Mesenchymal stem cell (in vitro differentiated cells and primary cell): ENCODE data around the gene RBKS.
"Not testable (repeated sequence)": the region's sequence is repeated elsewhere in the genome, so short reads cannot be mapped to it uniquely, and the experiment has no call there.

Source experiments
- DNase-seq: peaks from one replicate; pipeline ENCODE4 v3.0.0-alpha.2; 2013
- H2AFZ ChIP-seq: one replicate; pipeline ENCODE4 v1.6.1; 2013; ENCODE audit warnings: low read depth, mild to moderate bottlenecking, control low read depth, inconsistent platforms, low read length, moderate library complexity
- H2AK5ac ChIP-seq: 2 replicates; pipeline ENCODE4 v1.6.1; 2013; ENCODE audit warnings: low read length, moderate library complexity, mild to moderate bottlenecking, inconsistent platforms; ENCODE audit not compliant: severe bottlenecking
- H2BK120ac ChIP-seq: one replicate; pipeline ENCODE4 v1.6.1; 2013; ENCODE audit warnings: low read depth, mild to moderate bottlenecking, inconsistent platforms, low read length, moderate library complexity
- H2BK12ac ChIP-seq, 2 experiments: one replicate each; pipeline ENCODE4 v1.6.1; 2013; ENCODE audit warnings: inconsistent platforms in 2 of 2, low read length in 2 of 2, mild to moderate bottlenecking in 2 of 2, moderate library complexity in 2 of 2, control low read depth in 1 of 2
- H2BK15ac ChIP-seq: one replicate; pipeline ENCODE4 v1.6.1; 2013; ENCODE audit warnings: mild to moderate bottlenecking, low read depth, inconsistent platforms; ENCODE audit not compliant: poor library complexity, severe bottlenecking
- H2BK5ac ChIP-seq: 2 replicates; pipeline ENCODE4 v1.6.1; 2013; ENCODE audit warnings: low read depth, mild to moderate bottlenecking, low read length, control low read depth, inconsistent platforms; ENCODE audit not compliant: poor library complexity, severe bottlenecking
- H3K14ac ChIP-seq, 2 experiments: one replicate each; pipeline ENCODE4 v1.6.1; 2013; ENCODE audit warnings: inconsistent platforms in 2 of 2, low read length in 2 of 2, control low read depth in 1 of 2, mild to moderate bottlenecking in 1 of 2, moderate library complexity in 1 of 2
- H3K18ac ChIP-seq, 2 experiments: one replicate each; pipeline ENCODE4 v1.6.1; 2013; ENCODE audit warnings: inconsistent platforms in 2 of 2, low read length in 2 of 2, control low read depth in 1 of 2, low read depth in 1 of 2, mild to moderate bottlenecking in 1 of 2
- H3K23ac ChIP-seq, 2 experiments: one replicate each; pipeline ENCODE4 v1.6.1; 2013; ENCODE audit warnings: inconsistent platforms in 2 of 2, low read length in 2 of 2, mild to moderate bottlenecking in 2 of 2, moderate library complexity in 2 of 2, control low read depth in 1 of 2
- H3K27ac ChIP-seq: 2 replicates; pipeline ENCODE4 v1.5.1; 2013; ENCODE audit warnings: mild to moderate bottlenecking, moderate library complexity, low read length, control low read depth, inconsistent platforms; ENCODE audit not compliant: poor library complexity, severe bottlenecking
- H3K27me3 ChIP-seq, 2 experiments: 2 replicates each; pipeline versions ENCODE4 v1.6.1 to v1.7.0; 2013; ENCODE audit warnings: low read length in 2 of 2, mild to moderate bottlenecking in 2 of 2, moderate library complexity in 2 of 2, control low read depth in 1 of 2, inconsistent platforms in 1 of 2; ENCODE audit not compliant: control insufficient read depth in 1 of 2, insufficient read depth in 1 of 2
- H3K36me3 ChIP-seq, 2 experiments: 2 replicates each; pipeline versions ENCODE4 v1.6.1 to v1.7.0; 2013; ENCODE audit warnings: low read length in 2 of 2, control low read depth in 1 of 2, inconsistent platforms in 1 of 2, low read depth in 1 of 2, mild to moderate bottlenecking in 1 of 2; ENCODE audit not compliant: insufficient read depth in 2 of 2, control insufficient read depth in 1 of 2
- H3K4ac ChIP-seq, 2 experiments: one replicate each; pipeline ENCODE4 v1.6.1; 2013; ENCODE audit warnings: inconsistent platforms in 2 of 2, low read length in 2 of 2, mild to moderate bottlenecking in 2 of 2, moderate library complexity in 2 of 2, control low read depth in 1 of 2, low read depth in 1 of 2
- H3K4me1 ChIP-seq: 2 replicates; pipeline ENCODE4 v1.6.1; 2013; ENCODE audit warnings: low read depth, low read length, control low read depth; ENCODE audit not compliant: control insufficient read depth, insufficient read depth
- H3K4me2 ChIP-seq: 2 replicates; pipeline ENCODE4 v1.6.1; 2013; ENCODE audit warnings: low read length, mild to moderate bottlenecking, inconsistent platforms; ENCODE audit not compliant: poor library complexity, severe bottlenecking
- H3K4me3 ChIP-seq, 2 experiments: 2 replicates each; pipeline versions ENCODE4 v1.5.1 to v1.7.0; 2013; ENCODE audit warnings: low read length in 2 of 2, mild to moderate bottlenecking in 2 of 2, control low read depth in 1 of 2, low read depth in 1 of 2; ENCODE audit not compliant: insufficient read depth in 1 of 2
- H3K79me1 ChIP-seq: replicated peaks from 2 replicates; pipeline ENCODE4 v1.6.1; 2013; ENCODE audit warnings: mild to moderate bottlenecking, control low read depth, low read length, inconsistent platforms; ENCODE audit not compliant: poor library complexity, severe bottlenecking
- H3K9ac ChIP-seq: 2 replicates; pipeline ENCODE4 v1.7.0; 2013; ENCODE audit warnings: mild to moderate bottlenecking, low read length, moderate library complexity
- H3K9me3 ChIP-seq: 2 replicates; pipeline ENCODE4 v1.7.0; 2013; ENCODE audit warnings: mild to moderate bottlenecking, low read length; ENCODE audit not compliant: control insufficient read depth
- H4K8ac ChIP-seq: one replicate; pipeline ENCODE4 v1.6.1; 2013; ENCODE audit warnings: inconsistent platforms, mild to moderate bottlenecking, low read length, moderate library complexity
- H4K91ac ChIP-seq: one replicate; pipeline ENCODE4 v1.6.1; 2013; ENCODE audit warnings: mild to moderate bottlenecking, low read length, inconsistent platforms
- WGBS: methylation state at CpG from one replicate; pipeline ENCODE4 v1.1.7; 2013; ENCODE audit warnings: mixed read lengths; 5-methylcytosine and 5-hydroxymethylcytosine counted together

RBKS gene

GRCh38 chr2:27766287-27766661 is 123.9 kb downstream of the RBKS start:
- no peaks in the 10 kb centered on the region for H3K36me3 ChIP-seq
- no peak overlapping the region for H2BK5ac ChIP-seq
- DNase-seq = no peak
- no peak overlapping the region for H3K14ac ChIP-seq
- H2BK120ac ChIP-seq = no peak overlapping the region
- no peak overlapping the region for H3K23ac ChIP-seq
- H2BK12ac ChIP-seq = no peak overlapping the region
- peaks cover 10% of the 10 kb centered on the region for H3K4me1 ChIP-seq
- no peak overlapping the region for H2AK5ac ChIP-seq
- H3K27ac ChIP-seq = no peak overlapping the region
- H3K4ac ChIP-seq = no peak overlapping the region
- no peak overlapping the region for H2BK15ac ChIP-seq
- no peaks in the 10 kb centered on the region for H3K79me1 ChIP-seq
- no peak overlapping the region for H3K18ac ChIP-seq
- no peak overlapping the region for H3K9ac ChIP-seq
- no CpG with 5 or more reads among the region's 2 CpGs for WGBS
- H2AFZ ChIP-seq = no peak overlapping the region
- no peaks in the 10 kb centered on the region for H3K9me3 ChIP-seq
- no peak overlapping the region for H4K91ac ChIP-seq
- H3K4me2 ChIP-seq = no peak overlapping the region
- H3K4me3 ChIP-seq = no peak overlapping the region
- H4K8ac ChIP-seq = no peak overlapping the region
- peaks cover 0 to 7% of the 10 kb centered on the region in 2 experiments for H3K27me3 ChIP-seq

DNA sequence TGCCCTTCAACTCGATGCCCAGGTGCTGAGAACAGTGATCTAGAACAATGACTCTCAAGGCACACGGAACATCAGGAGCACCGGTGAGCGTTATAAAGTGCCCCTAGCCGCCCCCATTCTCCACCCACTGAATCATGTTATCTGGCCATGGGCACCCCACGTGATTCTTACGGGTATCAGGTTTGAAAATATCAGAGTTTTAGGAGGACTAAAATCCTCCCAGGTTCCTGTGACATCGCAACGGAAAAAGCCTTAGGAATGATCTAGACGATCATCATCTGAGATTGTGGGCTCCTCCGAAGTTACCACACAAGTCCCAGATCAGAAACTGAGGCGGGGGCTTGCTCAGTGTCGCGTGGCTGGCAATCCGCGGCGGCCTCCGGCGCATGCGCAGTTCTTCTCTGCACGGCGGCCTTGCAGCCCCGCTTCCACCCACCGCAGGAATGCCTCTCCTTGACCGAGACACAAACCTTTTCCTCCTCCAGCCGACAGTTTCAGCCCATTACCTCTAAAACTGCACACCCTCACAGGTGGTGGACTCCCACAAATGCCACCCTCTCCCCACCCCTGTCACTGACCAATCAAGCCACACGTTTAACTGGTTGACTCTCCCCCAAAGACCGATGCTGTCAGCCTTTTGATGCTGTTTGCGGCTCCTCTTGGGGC is 124.4 kb downstream of the RBKS start:
- peak overlapping the region in 1 of 2 experiments; percentile 43 for H3K4me3 ChIP-seq
- no peak for DNase-seq
- WGBS = 94% methylated on average over 28 of the region's 29 CpGs

DNA sequence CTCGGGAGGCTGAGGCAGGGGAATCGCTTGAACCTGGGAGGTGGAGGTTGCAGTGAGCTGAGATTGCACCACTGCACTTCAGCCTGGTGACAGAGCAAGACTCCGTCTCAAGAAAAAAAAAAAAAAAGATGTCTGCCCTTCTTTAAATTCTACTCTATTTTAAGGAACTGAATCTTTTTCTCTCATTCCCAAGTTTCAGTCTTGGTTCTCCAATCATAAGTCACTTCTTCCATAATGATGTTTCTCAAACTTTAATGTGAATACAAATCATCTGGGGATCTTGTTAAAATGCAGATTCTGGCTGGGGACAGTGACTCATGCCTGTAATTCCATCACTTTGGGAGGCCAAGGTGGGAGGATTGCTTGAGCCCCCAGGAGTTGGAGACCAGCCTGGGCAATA is 125.7 kb downstream of the RBKS start:
- H3K27ac ChIP-seq, H3K4me2 ChIP-seq, H2BK12ac ChIP-seq, DNase-seq, H3K4me3 ChIP-seq, H2AK5ac ChIP-seq, H3K9ac ChIP-seq, H3K14ac ChIP-seq, H2BK5ac ChIP-seq, H2AFZ ChIP-seq, H4K91ac ChIP-seq, H4K8ac ChIP-seq, H2BK120ac ChIP-seq, H2BK15ac ChIP-seq, H3K4me1 ChIP-seq, H3K23ac ChIP-seq, H3K9me3 ChIP-seq, H3K79me1 ChIP-seq, H3K36me3 ChIP-seq, H3K27me3 ChIP-seq, H3K4ac ChIP-seq, H3K18ac ChIP-seq: not testable (repeated sequence)
- 100% methylated on average over 3 of the region's 3 CpGs for WGBS

More for the DNA sequence above, 124.4 kb downstream of the RBKS start:
- H3K4me1 ChIP-seq = peaks cover 8% of the 10 kb centered on the region
- no peaks in the 10 kb centered on the region for H3K9me3 ChIP-seq
- H2BK120ac ChIP-seq = no peak overlapping the region
- no peak overlapping the region for H2BK5ac ChIP-seq
- H3K79me1 ChIP-seq = no peaks in the 10 kb centered on the region
- H3K4ac ChIP-seq = no peak overlapping the region
- H3K27ac ChIP-seq = no peak overlapping the region
- H3K27me3 ChIP-seq = peaks cover 0 to 7% of the 10 kb centered on the region in 2 experiments
- no peak overlapping the region for H2AFZ ChIP-seq
- H4K91ac ChIP-seq = no peak overlapping the region
- H2BK15ac ChIP-seq = peak overlapping the region; percentile 36
- no peaks in the 10 kb centered on the region for H3K36me3 ChIP-seq
- H3K4me2 ChIP-seq = no peak overlapping the region
- no peak overlapping the region for H3K14ac ChIP-seq
- no peak overlapping the region for H3K18ac ChIP-seq
- no peak overlapping the region for H3K23ac ChIP-seq
- H2BK12ac ChIP-seq = no peak overlapping the region
- peak overlapping the region; percentile 66 for H3K9ac ChIP-seq
- no peak overlapping the region for H2AK5ac ChIP-seq
- no peak overlapping the region for H4K8ac ChIP-seq

- H3K27ac ChIP-seq = peak overlapping the region; percentile 1
- 97% methylated on average over 7 of the region's 7 CpGs for WGBS
- H2AK5ac ChIP-seq = peak overlapping the region; percentile 96
- no peak overlapping the region for H2BK120ac ChIP-seq
- H3K23ac ChIP-seq = no peak overlapping the region
- no peaks in the 10 kb centered on the region for H3K9me3 ChIP-seq
- H3K4me2 ChIP-seq = no peak overlapping the region
- H3K4me1 ChIP-seq = peaks cover 8% of the 10 kb centered on the region
- no peak overlapping the region for H3K4ac ChIP-seq
- no peak overlapping the region for H2BK15ac ChIP-seq
- H2AFZ ChIP-seq = no peak overlapping the region
- H3K36me3 ChIP-seq = no peaks in the 10 kb centered on the region
- peaks cover 0 to 7% of the 10 kb centered on the region in 2 experiments for H3K27me3 ChIP-seq
- H2BK5ac ChIP-seq = no peak overlapping the region
- no peak for DNase-seq
- no peak overlapping the region for H3K18ac ChIP-seq
- H4K8ac ChIP-seq = no peak overlapping the region
- H3K9ac ChIP-seq = no peak overlapping the region
- no peak overlapping the region for H3K4me3 ChIP-seq
- no peaks in the 10 kb centered on the region for H3K79me1 ChIP-seq
- no peak overlapping the region for H4K91ac ChIP-seq
- H3K14ac ChIP-seq = no peak overlapping the region
- no peak overlapping the region for H2BK12ac ChIP-seq
These were observed 126.3 kb downstream of the RBKS start for GRCh38 chr2:27763907-27764267.
